Hematopoietic multipotent progenitor cell treated with erythropoietin and hydrocortisone succinate and interleukin-3 and kit ligand, for 15 days (in vitro differentiated cells): ENCODE data around the gene PTF1A.
A peak's percentile ranks its signal among the peaks of the same experiment; 100 is the strongest.

Experiments
- DNase-seq: peaks from one replicate; pipeline ENCODE4 v3.0.0-alpha.2; 2015; ENCODE audit warnings: low spot score

Gene PTF1A

DNA sequence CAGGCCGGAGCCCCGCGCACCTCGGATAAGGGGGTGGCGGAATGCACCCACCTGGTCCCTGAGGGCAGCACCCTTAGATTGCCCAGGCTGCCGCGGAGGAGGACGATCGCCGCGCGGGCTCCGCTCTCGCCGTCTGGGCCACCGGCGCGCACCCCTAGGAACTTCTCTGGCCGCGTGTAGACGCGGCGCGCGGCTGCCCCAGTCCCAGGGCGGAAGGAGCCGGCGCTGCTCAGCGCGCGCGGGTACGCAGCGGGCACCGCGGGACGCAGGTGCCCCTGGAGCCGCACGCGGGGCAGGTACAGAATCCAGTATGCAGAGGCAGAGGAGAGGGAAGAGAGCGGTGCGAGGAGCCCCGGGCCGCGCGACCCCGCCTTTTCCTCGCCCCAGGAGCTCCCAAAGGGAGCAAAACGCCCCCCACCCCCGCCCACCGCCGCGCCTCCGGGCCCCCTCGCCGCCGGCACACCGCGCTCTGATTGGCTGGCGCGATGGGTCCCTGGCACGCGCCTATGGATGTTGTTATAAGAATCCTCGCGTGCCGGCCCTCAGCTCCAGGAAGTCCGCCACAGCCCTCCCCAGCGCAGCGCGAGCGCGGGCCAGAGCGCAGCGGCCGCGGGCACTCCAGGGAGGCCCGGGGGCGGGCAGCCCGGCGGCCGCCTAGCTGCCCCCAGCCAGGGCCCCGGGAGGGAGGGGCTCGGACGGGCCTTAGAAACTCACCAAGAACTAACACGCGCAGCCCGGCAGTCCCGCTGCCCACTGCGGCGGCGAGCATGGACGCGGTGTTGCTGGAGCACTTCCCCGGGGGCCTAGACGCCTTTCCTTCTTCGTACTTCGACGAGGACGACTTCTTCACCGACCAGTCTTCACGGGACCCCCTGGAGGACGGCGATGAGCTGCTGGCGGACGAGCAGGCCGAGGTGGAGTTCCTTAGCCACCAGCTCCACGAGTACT is at the start of gene PTF1A:
Gene PTF1A, plus strand, starts transcription at position 549 of the 948 bp plus-strand sequence. Its CDS starts 219 bp downstream, at position 768.
- no peak for DNase-seq

DNA sequence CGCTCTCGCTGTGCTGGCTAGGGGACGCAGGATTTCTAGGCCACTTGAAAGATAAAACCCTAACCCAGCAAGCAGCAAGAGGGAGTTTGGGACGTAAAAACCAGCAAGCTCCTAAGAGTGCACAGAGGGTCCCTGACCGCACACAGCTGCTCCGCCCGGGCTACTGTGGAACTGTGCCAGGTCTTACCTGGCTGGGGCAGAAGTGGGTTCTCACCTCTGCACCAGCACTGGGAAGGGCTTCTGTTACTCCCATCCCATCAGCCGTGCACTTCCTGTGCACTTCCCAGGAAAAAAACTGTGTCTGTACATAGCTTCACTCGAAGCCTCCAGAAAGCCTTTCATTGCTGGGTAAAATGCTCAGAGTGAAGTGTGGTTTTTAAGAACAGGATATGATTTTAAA is 45.9 kb upstream of the PTF1A start:
- no peak for DNase-seq

- no peak for DNase-seq
Observed at GRCh38 chr10:23147035-23147434, 45.1 kb upstream of the PTF1A start.

GRCh38 chr10:23148214-23148613 is 43.9 kb upstream of the PTF1A start:
- DNase-seq, result no peak

DNA sequence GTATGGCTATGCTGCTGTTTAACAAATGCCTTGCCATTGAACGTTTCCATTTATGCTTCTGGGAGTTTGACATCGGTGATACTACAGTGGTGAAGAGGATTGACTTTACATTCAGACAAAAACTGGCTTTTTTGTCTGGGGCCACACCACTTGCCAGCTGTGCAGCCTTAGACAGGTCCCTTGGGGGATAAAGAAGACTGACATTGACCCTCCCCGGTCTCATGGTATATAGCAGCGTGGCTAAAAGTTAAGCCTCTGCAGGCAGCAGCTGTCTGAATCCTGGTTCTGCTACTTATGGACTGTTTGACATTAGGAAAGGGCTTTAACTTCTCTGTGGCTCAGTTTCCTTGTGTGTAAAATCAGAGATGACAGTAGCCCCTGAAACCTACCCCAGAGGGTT is 42.0 kb upstream of the PTF1A start:
- DNase-seq, result no peak

- no peak for DNase-seq
Observed at GRCh38 chr10:23150610-23151009, 41.5 kb upstream of the PTF1A start.

DNA sequence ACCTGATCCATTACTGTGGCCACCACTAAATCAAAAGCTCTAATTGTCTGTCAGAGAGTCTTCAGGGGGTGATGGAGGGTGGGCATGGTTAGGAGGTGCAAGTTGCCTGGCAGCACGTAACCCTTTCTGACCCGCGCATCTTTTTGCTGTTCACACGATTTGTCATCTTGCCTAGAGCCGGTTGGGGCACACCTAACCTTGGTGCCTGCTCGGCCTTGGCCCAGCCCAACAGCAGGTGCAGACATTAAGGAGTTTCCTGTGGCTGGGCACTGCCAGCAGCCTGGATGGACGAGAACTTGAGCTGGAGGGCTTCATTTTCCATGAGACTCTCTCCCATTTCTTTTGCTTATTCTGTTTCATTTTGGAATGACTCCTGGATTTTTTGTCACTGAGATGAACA is 41.0 kb upstream of the PTF1A start:
- no peak for DNase-seq

DNA sequence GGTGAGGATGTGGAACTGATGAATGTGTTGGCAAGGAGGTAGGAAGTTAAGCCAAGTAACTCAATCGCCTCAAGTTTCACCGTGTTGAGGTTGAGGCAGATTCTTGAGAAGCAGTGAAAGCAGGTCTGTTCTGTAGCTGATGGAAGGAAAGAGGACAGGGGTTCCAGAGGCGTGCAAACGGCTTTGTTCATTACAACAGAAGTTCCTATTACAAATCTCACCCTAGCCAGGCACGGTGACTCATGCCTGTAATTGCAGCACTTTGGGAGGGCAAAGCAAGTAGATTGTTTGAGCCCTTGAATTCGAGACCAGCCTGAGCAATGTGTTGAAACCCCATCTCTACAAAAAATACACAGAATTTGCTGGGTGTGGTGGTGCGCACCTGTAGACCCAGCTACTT is 36.9 kb upstream of the PTF1A start:
- DNase-seq, result no peak

- no peak for DNase-seq
Observed at GRCh38 chr10:23156447-23157150, 35.5 kb upstream of the PTF1A start.

DNA sequence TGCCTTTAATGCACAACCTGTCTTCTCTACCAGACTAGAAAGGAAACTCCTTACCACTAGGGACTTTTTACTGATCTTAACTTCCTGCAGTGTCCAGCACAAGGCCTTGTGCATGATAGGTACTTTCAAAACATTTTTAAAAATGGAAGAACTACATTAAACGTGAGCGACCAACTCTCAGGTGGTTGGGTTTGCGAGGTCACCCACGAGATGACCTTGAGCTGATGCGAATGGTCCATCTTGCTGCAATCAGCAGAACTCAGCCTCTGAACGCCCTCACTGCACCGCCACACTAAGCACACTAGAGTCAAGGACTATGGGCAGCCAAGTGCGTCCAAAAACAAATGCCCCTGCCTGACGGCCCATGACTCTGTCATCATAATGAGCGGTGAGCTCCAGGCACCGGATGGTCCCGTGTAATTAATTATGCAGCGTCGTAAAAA is 34.9 kb upstream of the PTF1A start:
- DNase-seq, result no peak

DNA sequence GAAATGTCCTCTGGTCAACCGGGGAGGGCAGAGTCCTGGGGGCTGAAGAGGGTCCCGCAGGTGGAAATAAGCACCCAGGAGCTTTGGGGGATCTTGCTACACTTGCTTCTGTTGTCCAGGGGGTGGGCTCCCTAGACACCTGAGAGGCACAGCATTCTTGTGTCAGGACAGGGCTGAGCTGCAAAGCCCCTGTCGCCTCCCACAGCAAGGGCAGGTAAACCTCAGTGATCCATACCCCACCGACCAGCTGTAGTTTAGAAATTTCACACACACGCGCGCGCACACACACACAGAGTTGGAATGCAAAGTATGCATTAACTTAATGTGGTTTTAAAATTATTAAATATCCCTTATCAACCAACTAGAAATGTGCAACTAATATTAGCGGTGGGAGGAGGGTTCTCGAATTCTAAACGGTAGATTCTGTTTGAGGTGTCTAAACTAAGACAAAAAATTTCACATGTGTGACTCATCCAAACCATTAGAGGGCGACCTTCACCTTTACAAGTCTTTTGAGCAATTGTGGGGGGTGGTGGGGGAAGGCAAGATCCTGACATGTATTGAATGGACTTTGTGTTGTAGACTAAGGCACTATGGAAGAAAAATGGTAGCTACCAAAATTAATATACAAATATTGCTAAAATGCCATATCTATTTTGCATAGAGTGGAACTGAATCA is 34.3 kb upstream of the PTF1A start:
- DNase-seq, result peak; percentile 13

- DNase-seq, result peak; percentile 42
Observed at GRCh38 chr10:23158370-23158769, 33.7 kb upstream of the PTF1A start.

DNA sequence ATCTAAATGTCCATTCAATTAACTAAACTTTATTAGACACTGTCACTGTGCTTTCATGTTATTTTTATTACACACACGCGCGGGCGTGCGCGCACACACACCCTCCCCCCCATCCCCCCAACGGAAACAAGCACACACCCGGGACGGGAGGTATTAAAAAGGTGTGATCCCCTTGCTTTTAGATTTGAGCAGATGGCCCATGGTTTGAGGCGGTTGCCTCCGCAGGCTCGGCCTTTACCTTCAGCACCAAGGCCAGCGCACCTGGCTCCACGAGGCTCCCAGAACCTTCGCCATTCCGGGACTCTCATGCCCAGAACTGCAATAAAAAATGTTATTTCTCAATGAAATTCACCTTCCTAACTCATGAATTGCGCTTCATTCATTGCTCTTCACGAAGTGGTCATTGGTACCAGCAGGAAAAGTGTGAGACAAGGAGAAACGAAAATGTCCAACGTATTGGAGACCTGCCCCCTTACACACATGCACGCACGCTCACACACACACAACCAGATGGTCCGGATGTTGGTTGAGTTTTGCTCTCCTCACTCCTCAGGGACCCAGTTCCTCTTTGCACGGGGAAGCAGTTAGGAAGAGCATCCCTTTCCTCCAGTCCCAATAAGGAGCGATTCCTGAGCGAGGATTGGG is 20.8 kb upstream of the PTF1A start:
- no peak for DNase-seq

DNA sequence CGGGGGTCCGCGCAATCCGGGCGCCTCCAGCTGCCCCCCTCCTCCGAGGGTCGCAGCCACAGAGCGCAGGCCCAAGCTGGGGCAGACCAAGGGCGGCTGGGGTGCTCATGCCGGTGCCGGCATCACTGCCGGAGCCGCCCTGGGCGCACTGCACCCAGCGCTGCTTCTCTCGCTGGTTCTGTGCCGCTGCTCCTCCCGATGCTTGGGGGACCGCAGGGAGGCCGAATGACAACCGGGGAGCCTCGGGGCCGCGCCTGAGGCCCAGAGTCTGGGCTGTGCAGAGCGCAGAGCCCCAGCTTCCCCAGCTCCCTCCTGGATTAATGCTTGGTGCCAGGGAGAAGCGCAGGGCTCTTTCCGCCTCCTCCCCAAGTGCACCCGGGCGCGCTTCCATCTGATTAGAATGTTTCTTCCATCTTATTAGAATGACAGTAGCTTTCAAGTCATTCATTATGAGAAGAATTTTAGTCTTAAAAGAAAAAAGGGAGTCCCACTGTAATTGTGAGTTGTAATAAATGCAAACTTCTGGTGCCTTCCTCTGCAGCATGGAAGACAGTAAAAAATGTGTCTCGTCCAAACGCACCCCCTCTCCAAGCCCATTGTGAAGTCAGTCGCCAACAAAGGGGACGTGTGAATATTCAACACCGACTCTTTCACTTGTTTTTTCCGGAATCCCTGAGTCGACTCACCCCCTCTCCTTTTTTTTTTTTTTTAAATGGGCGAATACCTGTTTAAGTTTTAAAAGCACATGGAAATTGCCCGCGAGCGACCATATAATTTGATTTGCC is 19.5 kb upstream of the PTF1A start:
- no peak for DNase-seq

GRCh38 chr10:23173214-23174073 is 18.7 kb upstream of the PTF1A start:
- no peak for DNase-seq

DNA sequence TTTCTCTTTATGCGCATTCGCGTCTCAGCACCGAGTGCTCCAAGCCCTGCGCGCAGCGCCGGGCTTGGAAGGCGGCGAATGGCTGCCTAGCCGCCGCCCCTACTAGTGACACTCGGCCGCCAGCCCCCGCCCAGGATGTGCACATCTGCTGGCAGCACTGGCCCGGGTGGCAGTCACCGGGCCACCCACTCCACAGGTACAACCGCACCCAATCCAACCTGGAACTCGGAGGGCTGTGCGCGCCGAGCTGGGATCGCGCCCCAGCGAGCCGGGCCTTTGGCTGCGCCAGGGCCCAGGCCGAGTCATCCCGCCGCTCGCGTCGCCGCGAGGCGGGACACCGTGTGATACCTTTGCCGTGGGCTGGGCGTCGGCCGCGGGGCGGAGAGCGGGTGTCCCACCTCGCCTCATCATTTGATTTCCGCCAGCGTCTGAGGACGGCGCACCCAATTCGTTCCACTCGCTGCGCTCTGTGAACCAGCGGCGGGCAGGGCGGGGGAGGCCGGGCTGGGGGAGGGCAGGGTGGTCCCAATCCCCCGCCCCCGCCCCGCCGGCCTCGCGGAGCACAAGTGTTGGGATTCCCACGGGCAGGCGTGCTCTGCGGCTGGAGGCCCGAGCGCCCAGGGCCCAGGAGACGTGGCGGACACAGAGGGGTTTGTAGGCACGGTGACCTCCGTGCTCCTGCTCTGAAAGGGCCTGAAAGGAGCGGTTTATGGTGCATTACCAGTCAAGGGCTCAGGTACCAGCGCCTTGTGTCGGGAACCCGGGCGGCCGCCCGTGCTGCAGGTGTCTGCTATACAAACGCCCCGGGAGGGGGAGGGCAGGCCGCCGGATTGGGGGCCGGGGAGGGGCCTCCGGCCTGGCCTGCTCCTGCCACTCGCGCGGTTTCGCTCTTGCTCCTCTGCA is 17.8 kb upstream of the PTF1A start:
- DNase-seq, result no peak

- DNase-seq, result no peak
Observed at GRCh38 chr10:23174977-23175512, 17.1 kb upstream of the PTF1A start.

- no peak for DNase-seq
Observed at GRCh38 chr10:23186178-23186577, 5.9 kb upstream of the PTF1A start.

- no peak for DNase-seq
Observed at GRCh38 chr10:23186697-23187096, 5.4 kb upstream of the PTF1A start.
